ENCODE data around the gene ISG15. TPM values are rescaled to one million over a fixed set of nuclear protein-coding genes. Genes with fewer than 3 reads are reported as not detected.
A peak's percentile ranks its signal among the peaks of the same experiment; 100 is the strongest.

The ISG15 gene
- total and polyA plus RNA-seq, 2 of the 13 experiments (the other 11 are each of a cell fraction or from before 2014, with no cell fraction given): 42.1 to 54.9 TPM

GRCh38 chr1:1054099-1054700 lies 40.9 kb downstream of the ISG15 start:
- Histone ChIP-seq H3K27me3 (ENCODE audit: control insufficient read depth in 1 of 2, insufficient read depth in 2 of 2, low read length in 2 of 2) (no peaks in the 10 kb centered on the region), H3K9ac (ENCODE audit: insufficient read depth, low read depth, low read length) (no peak overlapping the region), H2AFZ (ENCODE audit: low read length) (no peak overlapping the region), H3K4me2 (ENCODE audit: low read depth, low read length) (no peak overlapping the region), H3K27ac (ENCODE audit: extremely low read length, insufficient read depth, low read length) (no peak overlapping the region), H4K20me1 (ENCODE audit: insufficient read depth, low read length) (no peaks in the 10 kb centered on the region), H3K4me3 (replicated peaks in 1 of 3; ENCODE audit: insufficient read depth in 1 of 3, low read depth in 2 of 3, low read length in 3 of 3) (no peak overlapping the region), H3K36me3 (replicated peaks in 1 of 2; ENCODE audit: control insufficient read depth in 1 of 2, insufficient read depth in 2 of 2, low read length in 2 of 2) (peaks cover 35 to 37% of the 10 kb centered on the region in 2 experiments; a peak in 4 of 5 replicates), H3K79me2 (ENCODE audit: insufficient read depth, low read length) (no peaks in the 10 kb centered on the region), H3K9me3 (ENCODE audit: low read length) (no peaks in the 10 kb centered on the region), H3K4me1 (ENCODE audit: insufficient read depth, low read length) (peaks cover 10% of the 10 kb centered on the region)
- CTCF ChIA-PET (ENCODE audit: low intra/inter-chr PET ratio, low total read pairs): no interaction called here
- ATAC-seq (no peak), FAIRE-seq (no peak), DNase-seq (ENCODE audit: low spot score) (no peak)
- no TSS peak for BruUV-seq (replicated peaks)
- intact Hi-C loops (cut with micrococcal nuclease; ENCODE audit: unreplicated experiment) (no loop called here), in situ Hi-C loops (cut with HindIII; ENCODE audit: extremely low pct_ligation_motif_present, low pct_unique_long_range_greater_than_20kb) (no loop called here)
- POLR2A ChIA-PET: no interaction called here
- TF ChIP-seq ZNF572 (CRISPR knock-in tag; IDR thresholded peaks at IDR 0.05): no peak
- no peak for TF ChIP-seq ZNF557 (CRISPR knock-in tag; IDR thresholded peaks at IDR 0.05)
- 96% methylated on average over 8 of the region's 18 CpGs for WGBS (ENCODE audit: low lambda C conversion rate)

GRCh38 chr1:1054971-1055370 lies 41.7 kb downstream of the ISG15 start:
- no peak overlapping the region for H3K9ac ChIP-seq (ENCODE audit: insufficient read depth, low read depth, low read length)
- BruUV-seq (replicated peaks): no TSS peak
- H2AFZ ChIP-seq (ENCODE audit: low read length): no peak overlapping the region
- no peak overlapping the region for H3K4me3 ChIP-seq (replicated peaks in 1 of 3; ENCODE audit: insufficient read depth in 1 of 3, low read depth in 2 of 3, low read length in 3 of 3)
- peaks cover 33 to 35% of the 10 kb centered on the region in 2 experiments; a peak in 4 of 5 replicates for H3K36me3 ChIP-seq (replicated peaks in 1 of 2; ENCODE audit: control insufficient read depth in 1 of 2, insufficient read depth in 2 of 2, low read length in 2 of 2)
- intact Hi-C loops (cut with micrococcal nuclease; ENCODE audit: unreplicated experiment) (loop anchor here (5.0 kb wide), 1 partner anchor 43 kb away; the partner anchor contains the start of gene ISG15), in situ Hi-C loops (cut with HindIII; ENCODE audit: extremely low pct_ligation_motif_present, low pct_unique_long_range_greater_than_20kb) (loop anchor here (5.0 kb wide), 1 partner anchor 33 kb away; the partner anchor contains the start of gene AGRN)
- H3K9me3 ChIP-seq (ENCODE audit: low read length): no peaks in the 10 kb centered on the region
- no peaks in the 10 kb centered on the region for H3K79me2 ChIP-seq (ENCODE audit: insufficient read depth, low read length)
- H3K27ac ChIP-seq (ENCODE audit: extremely low read length, insufficient read depth, low read length): no peak overlapping the region
- WGBS (ENCODE audit: low lambda C conversion rate): 91% methylated on average over 16 of the region's 23 CpGs
- no peak for FAIRE-seq
- H4K20me1 ChIP-seq (ENCODE audit: insufficient read depth, low read length): no peaks in the 10 kb centered on the region
- POLR2A ChIA-PET: no interaction called here
- H3K4me1 ChIP-seq (ENCODE audit: insufficient read depth, low read length): peaks cover 13% of the 10 kb centered on the region
- CTCF ChIA-PET (ENCODE audit: low intra/inter-chr PET ratio, low total read pairs): no interaction called here
- H3K27me3 ChIP-seq (ENCODE audit: control insufficient read depth in 1 of 2, insufficient read depth in 2 of 2, low read length in 2 of 2): no peaks in the 10 kb centered on the region
- no peak for ATAC-seq
- no peak overlapping the region for H3K4me2 ChIP-seq (ENCODE audit: low read depth, low read length)
- DNase-seq (ENCODE audit: low spot score): no peak
- TF ChIP-seq ZNF142 (CRISPR knock-in tag; IDR thresholded peaks at IDR 0.05): no peak
- 0 out of 2 replicates have a peak, but pooled peaks have one; percentile 18 for TF ChIP-seq RBFOX2 (IDR thresholded peaks at IDR 0.05; ENCODE audit: low read depth, low read length)
- no peak for TF ChIP-seq ZSCAN22 (CRISPR knock-in tag; IDR thresholded peaks at IDR 0.05)
- no peak for TF ChIP-seq ZFAT (CRISPR knock-in tag; conservative IDR thresholded peaks at IDR 0.05)

Data from HepG2 (cell line).